ENCODE measurements around the gene ULK4. TPM values are rescaled to one million over a fixed set of nuclear protein-coding genes. Genes with fewer than 3 reads are reported as not detected.

The ULK4 gene
- total and polyA plus RNA-seq, 9 of the 15 experiments (the other 6 are each of a cell fraction or from before 2014, with no cell fraction given), result 3.0 to 5.9 (median 3.5) TPM

DNA sequence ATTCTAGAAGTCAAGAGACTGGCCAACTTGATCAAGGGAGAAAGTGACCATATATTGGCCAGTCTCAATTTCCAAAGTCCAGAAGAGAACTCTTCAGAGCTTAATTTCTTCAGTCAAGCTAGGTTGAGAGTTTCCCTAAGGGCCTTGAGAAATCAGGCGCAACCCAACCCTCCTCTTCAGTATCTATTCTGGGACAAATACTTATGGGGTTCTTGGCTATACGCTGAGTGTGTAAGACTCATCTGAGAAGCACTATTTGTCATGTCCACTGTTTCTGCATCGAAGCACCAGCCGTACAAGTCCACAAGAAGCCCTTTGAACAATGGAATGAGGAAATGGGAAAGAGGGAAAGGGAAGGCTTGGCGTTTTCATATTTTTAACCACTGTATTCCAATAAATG, 383.1 kb downstream of the ULK4 start (continued):
- no peak for TF ChIP-seq POLR2B (IDR thresholded peaks at IDR 0.05; ENCODE audit: low read depth, partially characterized antibody)
- TF ChIP-seq ZNF586 (CRISPR knock-in tag; conservative IDR thresholded peaks at IDR 0.05), result no peak

GRCh38 chr3:41575724-41576123, 386.2 kb downstream of the ULK4 start:
- DNase-seq (ENCODE audit: extremely low read depth in 1 of 4, low spot score in 3 of 4), result peak in 1 of 4 experiments; percentile 3
- no peak overlapping the region for H3K9ac ChIP-seq (ENCODE audit: insufficient read depth in 1 of 2, low read depth in 2 of 2, low read length in 2 of 2)
- H3K79me2 ChIP-seq (ENCODE audit: control insufficient read depth, insufficient read depth, low read length), result no peaks in the 10 kb centered on the region
- H3K4me2 ChIP-seq (ENCODE audit: insufficient read depth, low read length), result no peak overlapping the region
- ChIA-PET CTCF (ENCODE audit: low intra/inter-chr PET ratio) (no interaction called here), POLR2A (no interaction called here)
- no peak overlapping the region for H3K27ac ChIP-seq (ENCODE audit: extremely low read depth, low read depth, low read length)
- no peaks in the 10 kb centered on the region for H4K20me1 ChIP-seq (replicated peaks; ENCODE audit: control insufficient read depth, insufficient read depth, low read length)
- 2% methylated on average over 3 of the region's 3 CpGs for WGBS (ENCODE audit: insufficient coverage, low coverage, missing lambda C conversion rate)
- in situ Hi-C loops (cut with MboI), result no loop called here
- ATAC-seq, result no peak
- H3K9me1 ChIP-seq (ENCODE audit: control insufficient read depth, insufficient read depth, low read length), result no peaks in the 10 kb centered on the region
- no peaks in the 10 kb centered on the region for H3K9me3 ChIP-seq (replicated peaks; ENCODE audit: control insufficient read depth, insufficient read depth, low read depth, low read length)
- H2AFZ ChIP-seq (ENCODE audit: low read depth, low read length), result no peak overlapping the region
- FAIRE-seq, result no peak
- no peak overlapping the region for H3K4me3 ChIP-seq
- no peaks in the 10 kb centered on the region for H3K36me3 ChIP-seq (ENCODE audit: control insufficient read depth, insufficient read depth, low read length)
- intact Hi-C loops (cut with micrococcal nuclease), result no loop called here
- peaks cover 6 to 10% of the 10 kb centered on the region in 2 experiments; a peak in 2 of 5 replicates for H3K27me3 ChIP-seq (ENCODE audit: control insufficient read depth in 2 of 2, insufficient read depth in 2 of 2, low read length in 2 of 2)
- no peaks in the 10 kb centered on the region for H3K4me1 ChIP-seq (replicated peaks in 1 of 2; ENCODE audit: control insufficient read depth in 2 of 2, insufficient read depth in 2 of 2, low read length in 2 of 2)
- BruUV-seq (replicated peaks), result no TSS peak
- TF ChIP-seq, protein P1, sequence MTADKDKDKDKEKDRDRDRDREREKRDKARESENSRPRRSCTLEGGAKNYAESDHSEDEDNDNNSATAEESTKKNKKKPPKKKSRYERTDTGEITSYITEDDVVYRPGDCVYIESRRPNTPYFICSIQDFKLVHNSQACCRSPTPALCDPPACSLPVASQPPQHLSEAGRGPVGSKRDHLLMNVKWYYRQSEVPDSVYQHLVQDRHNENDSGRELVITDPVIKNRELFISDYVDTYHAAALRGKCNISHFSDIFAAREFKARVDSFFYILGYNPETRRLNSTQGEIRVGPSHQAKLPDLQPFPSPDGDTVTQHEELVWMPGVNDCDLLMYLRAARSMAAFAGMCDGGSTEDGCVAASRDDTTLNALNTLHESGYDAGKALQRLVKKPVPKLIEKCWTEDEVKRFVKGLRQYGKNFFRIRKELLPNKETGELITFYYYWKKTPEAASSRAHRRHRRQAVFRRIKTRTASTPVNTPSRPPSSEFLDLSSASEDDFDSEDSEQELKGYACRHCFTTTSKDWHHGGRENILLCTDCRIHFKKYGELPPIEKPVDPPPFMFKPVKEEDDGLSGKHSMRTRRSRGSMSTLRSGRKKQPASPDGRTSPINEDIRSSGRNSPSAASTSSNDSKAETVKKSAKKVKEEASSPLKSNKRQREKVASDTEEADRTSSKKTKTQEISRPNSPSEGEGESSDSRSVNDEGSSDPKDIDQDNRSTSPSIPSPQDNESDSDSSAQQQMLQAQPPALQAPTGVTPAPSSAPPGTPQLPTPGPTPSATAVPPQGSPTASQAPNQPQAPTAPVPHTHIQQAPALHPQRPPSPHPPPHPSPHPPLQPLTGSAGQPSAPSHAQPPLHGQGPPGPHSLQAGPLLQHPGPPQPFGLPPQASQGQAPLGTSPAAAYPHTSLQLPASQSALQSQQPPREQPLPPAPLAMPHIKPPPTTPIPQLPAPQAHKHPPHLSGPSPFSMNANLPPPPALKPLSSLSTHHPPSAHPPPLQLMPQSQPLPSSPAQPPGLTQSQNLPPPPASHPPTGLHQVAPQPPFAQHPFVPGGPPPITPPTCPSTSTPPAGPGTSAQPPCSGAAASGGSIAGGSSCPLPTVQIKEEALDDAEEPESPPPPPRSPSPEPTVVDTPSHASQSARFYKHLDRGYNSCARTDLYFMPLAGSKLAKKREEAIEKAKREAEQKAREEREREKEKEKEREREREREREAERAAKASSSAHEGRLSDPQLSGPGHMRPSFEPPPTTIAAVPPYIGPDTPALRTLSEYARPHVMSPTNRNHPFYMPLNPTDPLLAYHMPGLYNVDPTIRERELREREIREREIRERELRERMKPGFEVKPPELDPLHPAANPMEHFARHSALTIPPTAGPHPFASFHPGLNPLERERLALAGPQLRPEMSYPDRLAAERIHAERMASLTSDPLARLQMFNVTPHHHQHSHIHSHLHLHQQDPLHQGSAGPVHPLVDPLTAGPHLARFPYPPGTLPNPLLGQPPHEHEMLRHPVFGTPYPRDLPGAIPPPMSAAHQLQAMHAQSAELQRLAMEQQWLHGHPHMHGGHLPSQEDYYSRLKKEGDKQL (CRISPR knock-in tag; IDR thresholded peaks at IDR 0.05; ENCODE audit: borderline replicate concordance), result no peak
- no peak for TF ChIP-seq TRIM28 (IDR thresholded peaks at IDR 0.05)
- TF ChIP-seq, protein P2, sequence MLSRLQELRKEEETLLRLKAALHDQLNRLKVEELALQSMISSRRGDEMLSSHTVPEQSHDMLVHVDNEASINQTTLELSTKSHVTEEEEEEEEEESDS (CRISPR knock-in tag; IDR thresholded peaks at IDR 0.05), result no peak
- no peak for TF ChIP-seq HES1 (IDR thresholded peaks at IDR 0.05; ENCODE audit: low read depth)
- TF ChIP-seq ETV6 (IDR thresholded peaks at IDR 0.05; ENCODE audit: borderline replicate concordance in 1 of 2, low read depth in 2 of 2, low read length in 1 of 2), result no peak
- no peak for TF ChIP-seq ETV6 (CRISPR knock-in tag; IDR thresholded peaks at IDR 0.05; ENCODE audit: borderline replicate concordance)
- no peak for TF ChIP-seq RBM17 (IDR thresholded peaks at IDR 0.05; ENCODE audit: borderline replicate concordance, low read depth, low read length)
- no peak for TF ChIP-seq HNRNPUL1 (IDR thresholded peaks at IDR 0.05; ENCODE audit: low read length)
- TF ChIP-seq, protein P3, sequence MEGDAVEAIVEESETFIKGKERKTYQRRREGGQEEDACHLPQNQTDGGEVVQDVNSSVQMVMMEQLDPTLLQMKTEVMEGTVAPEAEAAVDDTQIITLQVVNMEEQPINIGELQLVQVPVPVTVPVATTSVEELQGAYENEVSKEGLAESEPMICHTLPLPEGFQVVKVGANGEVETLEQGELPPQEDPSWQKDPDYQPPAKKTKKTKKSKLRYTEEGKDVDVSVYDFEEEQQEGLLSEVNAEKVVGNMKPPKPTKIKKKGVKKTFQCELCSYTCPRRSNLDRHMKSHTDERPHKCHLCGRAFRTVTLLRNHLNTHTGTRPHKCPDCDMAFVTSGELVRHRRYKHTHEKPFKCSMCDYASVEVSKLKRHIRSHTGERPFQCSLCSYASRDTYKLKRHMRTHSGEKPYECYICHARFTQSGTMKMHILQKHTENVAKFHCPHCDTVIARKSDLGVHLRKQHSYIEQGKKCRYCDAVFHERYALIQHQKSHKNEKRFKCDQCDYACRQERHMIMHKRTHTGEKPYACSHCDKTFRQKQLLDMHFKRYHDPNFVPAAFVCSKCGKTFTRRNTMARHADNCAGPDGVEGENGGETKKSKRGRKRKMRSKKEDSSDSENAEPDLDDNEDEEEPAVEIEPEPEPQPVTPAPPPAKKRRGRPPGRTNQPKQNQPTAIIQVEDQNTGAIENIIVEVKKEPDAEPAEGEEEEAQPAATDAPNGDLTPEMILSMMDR (IDR thresholded peaks at IDR 0.05 in 2 of 3, conservative IDR thresholded peaks at IDR 0.05 in 1 of 3; ENCODE audit: insufficient read depth in 2 of 3, low read depth in 1 of 3, low read length in 3 of 3), result no peak
- TF ChIP-seq ZNF644 (tag; IDR thresholded peaks at IDR 0.05; ENCODE audit: low read depth), result no peak
- TF ChIP-seq BRD9 (IDR thresholded peaks at IDR 0.05; ENCODE audit: low read depth, partially characterized antibody), result no peak
- no peak for TF ChIP-seq ELF2 (CRISPR knock-in tag; IDR thresholded peaks at IDR 0.05)

Data from K562 (cell line).